ENCODE results near the gene ANKH. TPM values are rescaled to one million over a fixed set of nuclear protein-coding genes. Genes with fewer than 3 reads are reported as not detected.
"Not testable (repeated sequence)": the region's sequence is repeated elsewhere in the genome, so short reads cannot be mapped to it uniquely, and the experiment has no call there.

Gene ANKH
- total RNA-seq, 2 donors from 2014 or later: 93.8 to 94.1 TPM

DNA sequence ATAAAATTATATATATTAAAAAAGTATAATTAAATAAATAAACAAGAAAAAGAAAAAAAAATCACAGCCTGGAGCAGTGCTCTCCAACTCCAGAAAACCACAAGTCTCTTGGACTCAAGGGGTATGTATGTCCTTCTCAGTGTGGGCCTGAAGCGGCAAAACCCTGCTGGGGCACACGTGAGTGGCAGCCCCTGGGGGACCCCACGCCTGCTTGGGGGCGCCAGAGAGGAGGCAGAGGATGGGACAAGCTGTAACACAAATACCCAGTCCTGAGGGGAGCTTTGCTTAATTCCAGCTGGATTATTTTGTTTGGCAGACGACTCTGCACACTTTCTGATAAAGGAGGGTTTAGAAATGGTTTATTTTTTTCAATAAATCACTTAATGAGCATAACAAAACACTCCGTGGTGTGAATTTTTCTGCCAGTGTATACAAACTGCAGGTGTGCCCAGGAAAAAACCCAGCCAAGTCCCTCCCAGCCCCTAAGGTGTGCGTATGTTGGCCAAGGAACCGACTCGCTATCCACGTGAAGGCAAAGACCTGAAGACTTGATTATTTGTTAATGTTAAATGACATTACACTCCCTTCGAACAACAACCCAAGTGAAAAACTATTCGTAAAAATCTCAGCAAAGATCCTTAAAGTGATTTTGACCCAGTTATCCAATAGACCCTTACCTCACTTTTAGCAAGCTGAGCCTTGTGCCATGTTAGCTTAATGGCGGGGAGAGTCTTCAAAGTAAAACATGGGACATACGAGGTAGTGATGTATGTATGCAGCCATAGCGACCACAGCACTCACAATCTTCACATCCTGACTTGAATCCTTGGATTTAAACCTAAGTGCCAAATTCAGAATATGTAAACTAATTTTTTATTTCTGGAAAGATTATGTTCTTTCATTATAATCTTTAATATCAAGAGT lies 32.9 kb downstream of the ANKH start:
- intact Hi-C loops (cut with DNase I): no loop called here
- no peak for DNase-seq (ENCODE audit: low spot score)

DNA sequence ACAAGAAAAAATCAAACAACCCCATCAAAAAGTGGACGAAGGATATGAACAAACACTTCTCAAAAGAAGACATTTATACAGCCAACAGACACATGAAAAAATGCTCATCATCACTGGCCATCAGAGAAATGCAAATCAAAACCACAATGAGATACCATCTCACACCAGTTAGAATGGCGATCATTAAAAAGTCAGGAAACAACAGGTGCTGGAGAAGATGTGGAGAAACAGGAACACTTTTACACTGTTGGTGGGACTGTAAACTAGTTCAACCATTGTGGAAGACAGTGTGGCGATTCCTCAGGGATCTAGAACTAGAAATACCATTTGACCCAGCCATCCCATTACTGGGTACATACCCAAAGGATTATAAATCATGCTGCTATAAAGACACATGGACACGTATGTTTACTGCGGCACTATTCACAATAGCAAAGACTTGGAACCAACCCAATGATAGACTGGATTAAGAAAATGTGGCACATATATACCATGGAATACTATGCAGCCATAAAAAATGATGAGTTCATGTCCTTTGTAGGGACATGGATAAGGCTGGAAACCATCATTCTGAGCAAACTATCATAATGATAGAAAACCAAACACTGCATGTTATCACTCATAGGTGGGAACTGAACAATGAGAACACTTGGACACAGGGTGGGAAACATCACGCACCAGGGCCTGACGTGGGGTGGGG lies 34.0 kb downstream of the ANKH start:
- intact Hi-C loops (cut with DNase I); DNase-seq (ENCODE audit: low spot score): not testable (repeated sequence)

DNA sequence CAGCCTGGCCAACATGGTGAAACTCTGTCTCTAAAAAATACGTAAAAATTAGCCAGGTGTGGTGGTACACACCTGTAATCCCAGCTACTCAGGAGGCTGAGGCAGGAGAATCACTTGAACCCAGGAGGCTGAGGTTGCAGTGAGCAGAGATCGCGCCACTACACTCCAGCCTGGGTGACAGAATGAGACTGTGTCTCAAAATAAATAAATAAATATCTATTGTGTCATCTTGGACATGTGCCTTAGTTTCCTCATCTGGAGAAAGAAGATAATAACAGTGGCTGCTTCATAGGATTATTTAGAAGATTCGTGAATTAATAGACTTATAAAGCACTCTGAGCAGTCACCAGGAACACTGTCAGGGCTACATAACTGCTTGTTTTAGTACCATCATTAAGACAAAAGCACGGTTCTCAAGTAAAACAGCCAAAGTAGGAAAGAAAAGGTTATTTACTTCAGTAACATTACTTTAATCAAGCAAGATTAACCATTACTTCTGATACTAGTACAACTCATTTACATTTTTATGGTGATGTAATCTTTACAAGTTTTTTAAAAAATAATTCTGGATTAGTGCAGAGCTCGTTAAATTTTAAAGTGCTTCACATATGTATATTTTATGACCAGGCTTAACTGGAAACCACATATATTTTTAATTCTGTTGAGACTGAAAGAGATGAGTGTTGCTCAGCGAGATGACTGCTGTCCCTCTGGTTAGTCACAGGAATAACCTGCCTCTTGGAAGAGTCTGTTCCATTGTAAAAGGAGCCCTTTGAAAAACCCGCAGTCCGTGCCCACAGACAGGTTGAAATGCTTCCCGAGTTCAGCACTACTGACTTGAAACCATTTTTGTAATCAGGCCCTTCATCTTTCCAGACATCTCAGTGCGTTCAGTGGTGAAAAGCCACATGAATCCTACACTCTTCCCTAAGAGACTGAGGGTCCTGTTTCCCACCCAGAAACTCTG lies 36.7 kb downstream of the ANKH start:
- DNase-seq (ENCODE audit: low spot score): no peak
- intact Hi-C loops (cut with DNase I): no loop called here

DNA sequence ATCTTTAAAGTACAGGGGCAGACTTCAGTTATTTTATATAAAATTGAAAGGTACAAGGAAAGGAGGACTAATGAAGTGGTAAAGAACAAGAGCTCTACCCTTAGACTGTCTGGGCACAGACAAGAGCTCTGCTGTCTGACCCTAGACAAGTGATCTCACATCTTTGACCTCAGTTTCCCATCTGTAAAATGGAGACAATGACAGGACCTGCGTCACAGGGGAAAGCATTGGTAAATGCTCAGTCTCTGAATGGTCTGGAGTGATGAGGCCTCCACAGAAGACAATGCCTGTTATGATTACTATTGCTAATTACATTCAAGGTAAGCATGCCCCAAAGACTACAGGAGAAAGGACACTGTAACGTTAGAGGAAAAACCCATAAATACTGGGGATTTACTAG lies 37.5 kb downstream of the ANKH start:
- DNase-seq (ENCODE audit: low spot score): no peak
- intact Hi-C loops (cut with DNase I): no loop called here

DNA sequence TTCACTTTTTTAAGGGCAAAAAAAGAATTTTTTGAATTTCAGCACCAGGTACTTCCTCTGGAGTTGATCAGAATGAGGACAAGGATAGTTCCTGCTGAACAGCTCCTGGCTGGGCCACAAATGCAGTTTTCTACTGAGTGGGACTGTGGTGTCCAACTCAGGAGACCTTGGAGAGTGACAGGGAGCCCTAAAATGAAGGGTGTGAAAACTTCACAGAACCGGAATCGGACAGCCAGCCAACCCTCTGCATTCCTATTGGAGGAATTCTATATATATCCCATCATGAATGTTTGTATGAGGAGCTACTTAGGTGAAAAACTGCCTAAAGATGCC lies 40.6 kb downstream of the ANKH start:
- no peak for DNase-seq (ENCODE audit: low spot score)
- intact Hi-C loops (cut with DNase I): no loop called here

DNA sequence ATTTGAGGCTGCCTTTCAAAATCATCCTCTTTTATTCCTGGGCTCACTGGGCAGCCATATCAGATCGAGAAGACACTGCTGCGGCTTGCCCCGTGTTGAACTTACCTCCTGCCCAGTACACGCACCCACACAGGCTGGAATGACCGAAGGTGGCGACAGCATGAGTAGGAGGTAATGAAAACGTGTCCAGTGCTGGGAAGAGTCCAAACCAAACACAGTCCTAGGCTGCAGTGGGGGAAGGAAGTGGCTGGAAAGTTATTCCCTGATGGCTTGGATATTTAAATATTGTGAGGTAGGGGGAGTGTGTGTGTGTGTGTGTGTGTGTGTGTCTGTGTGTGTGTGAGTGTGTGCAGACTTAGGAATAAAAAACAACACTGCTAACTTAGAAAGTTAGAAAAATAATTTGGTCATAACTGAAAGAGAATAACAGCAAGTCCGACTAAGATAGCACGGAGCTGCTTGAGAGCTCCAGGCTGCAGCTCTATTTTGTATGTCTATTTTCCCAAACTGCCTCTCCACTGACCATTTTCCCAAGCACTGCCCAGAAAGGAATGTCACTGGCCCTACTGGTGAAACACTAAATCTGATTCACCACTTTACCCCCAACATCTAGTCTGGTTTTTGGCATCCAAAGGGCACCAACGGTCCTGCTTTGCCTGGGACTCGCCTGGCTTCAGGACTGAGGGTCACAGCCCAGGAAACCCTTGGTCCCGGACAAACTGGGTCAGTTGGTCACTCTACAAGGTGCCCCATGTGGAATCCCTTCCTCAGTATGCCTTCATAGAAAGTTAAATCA lies 41.2 kb downstream of the ANKH start:
- intact Hi-C loops (cut with DNase I): no loop called here
- no peak for DNase-seq (ENCODE audit: low spot score)

DNA sequence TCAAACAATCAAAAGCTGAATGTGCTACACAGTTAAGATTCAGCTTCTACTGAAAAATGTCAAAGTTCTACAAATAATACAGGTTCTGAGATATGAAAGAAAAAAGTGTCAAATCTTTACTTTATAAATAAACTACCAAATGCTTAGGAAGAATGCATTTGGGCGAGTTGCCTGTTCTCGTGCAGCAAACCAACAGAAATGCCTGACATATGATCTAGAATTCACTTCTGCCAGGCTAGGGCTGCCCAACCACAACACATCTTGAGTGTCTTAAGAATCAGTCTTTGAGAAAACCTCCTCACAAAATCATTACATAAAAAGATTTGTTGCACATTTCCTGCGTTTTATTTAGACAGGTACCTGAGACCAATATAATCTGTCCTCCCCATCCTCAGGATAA lies 42.2 kb downstream of the ANKH start:
- DNase-seq (ENCODE audit: low spot score): no peak

DNA sequence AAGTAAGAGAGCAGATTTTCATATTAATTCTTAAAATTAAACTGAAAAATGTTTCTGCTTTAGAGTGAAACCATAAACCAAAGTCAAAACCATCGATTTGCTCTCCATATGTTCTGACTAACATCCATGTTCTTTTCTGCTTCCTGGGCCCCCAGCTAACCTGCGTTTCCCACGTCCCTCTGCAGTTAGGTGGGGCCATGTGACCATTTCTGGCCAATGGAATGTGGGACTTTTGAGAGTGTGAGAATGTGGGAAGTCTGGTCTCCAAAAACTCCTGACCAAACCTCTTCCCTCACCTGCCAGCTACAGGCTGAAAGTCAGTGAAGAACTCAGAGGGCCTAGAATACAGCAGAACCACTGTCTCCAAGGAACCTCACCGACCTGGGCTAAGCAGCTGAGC lies 44.9 kb downstream of the ANKH start:
- intact Hi-C loops (cut with DNase I): no loop called here
- no peak for DNase-seq (ENCODE audit: low spot score)

More for the DNA sequence above, 42.2 kb downstream of the ANKH start:
- intact Hi-C loops (cut with DNase I): no loop called here

DNA sequence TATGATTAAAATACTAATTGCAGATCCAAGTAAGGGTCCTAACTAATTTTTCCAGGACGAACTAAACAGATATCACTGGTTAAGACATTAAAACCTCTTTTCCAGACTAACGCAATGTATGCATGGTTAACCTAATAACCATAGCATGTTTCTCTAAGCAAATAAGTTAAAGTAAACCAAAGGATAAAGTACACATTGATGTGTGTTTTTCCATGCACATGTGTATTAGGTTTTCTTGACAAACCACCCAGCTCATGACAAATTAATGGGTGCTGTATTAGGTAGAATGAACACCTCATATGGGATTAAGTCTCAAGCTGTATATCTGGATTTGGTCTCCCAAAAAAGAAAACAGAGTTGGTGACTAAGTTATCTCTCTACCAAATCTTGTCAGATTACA lies 45.6 kb downstream of the ANKH start:
- DNase-seq (ENCODE audit: low spot score): no peak
- intact Hi-C loops (cut with DNase I): no loop called here

DNA sequence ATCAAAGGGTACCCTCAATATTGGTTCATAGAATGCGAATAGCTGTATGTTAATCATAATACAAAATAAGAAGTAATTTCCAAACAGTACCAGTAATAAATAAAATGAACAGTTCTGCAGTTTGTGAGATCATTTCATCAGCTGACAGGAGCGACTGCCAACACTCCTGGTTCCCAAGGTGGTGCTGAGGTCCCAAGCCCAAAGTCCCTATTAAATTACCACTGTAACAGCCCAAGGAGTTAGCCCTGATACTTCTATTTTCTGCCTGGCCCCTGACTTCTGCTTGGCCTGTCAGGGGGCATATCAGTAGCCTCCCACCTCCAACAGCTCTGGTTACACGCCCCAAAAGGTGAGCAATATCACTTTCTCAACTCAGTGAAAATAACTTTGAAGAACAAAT lies 47.1 kb downstream of the ANKH start:
- no peak for DNase-seq (ENCODE audit: low spot score)
- intact Hi-C loops (cut with DNase I): no loop called here

DNA sequence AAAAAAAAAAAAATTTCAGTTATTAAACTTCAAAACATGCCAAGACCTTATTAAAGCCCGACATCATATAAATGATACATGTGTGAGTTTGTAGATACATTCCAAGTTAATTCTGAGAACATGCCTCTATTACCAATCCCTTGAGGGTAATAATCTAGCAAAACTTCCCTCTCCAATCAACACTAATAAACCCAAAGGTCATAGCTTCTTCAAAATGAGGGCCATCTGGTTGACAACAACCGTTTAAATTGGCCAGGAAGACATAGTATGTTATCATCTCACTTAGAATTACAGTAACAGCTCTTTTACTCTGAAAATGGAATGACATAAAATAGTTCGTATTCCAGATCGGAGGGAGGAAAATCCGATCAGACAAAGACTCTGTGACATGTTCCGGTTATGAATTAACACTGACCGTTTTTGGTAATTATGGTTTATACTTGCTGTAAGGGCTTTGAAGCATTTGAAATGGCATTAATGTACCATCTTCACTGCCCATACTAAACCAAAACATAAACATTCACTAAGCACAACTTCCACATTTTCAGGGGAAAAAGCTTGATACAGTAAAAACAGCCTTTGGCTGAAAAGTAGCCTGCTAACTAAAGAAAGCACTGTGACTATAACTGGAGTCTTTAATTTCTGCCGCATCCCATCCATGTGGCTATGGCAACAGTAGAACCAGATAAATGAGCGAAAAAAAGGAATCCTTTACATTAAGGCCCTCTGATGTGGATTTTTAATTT lies 50.3 kb downstream of the ANKH start:
- DNase-seq (ENCODE audit: low spot score): no peak
- intact Hi-C loops (cut with DNase I): no loop called here

DNA sequence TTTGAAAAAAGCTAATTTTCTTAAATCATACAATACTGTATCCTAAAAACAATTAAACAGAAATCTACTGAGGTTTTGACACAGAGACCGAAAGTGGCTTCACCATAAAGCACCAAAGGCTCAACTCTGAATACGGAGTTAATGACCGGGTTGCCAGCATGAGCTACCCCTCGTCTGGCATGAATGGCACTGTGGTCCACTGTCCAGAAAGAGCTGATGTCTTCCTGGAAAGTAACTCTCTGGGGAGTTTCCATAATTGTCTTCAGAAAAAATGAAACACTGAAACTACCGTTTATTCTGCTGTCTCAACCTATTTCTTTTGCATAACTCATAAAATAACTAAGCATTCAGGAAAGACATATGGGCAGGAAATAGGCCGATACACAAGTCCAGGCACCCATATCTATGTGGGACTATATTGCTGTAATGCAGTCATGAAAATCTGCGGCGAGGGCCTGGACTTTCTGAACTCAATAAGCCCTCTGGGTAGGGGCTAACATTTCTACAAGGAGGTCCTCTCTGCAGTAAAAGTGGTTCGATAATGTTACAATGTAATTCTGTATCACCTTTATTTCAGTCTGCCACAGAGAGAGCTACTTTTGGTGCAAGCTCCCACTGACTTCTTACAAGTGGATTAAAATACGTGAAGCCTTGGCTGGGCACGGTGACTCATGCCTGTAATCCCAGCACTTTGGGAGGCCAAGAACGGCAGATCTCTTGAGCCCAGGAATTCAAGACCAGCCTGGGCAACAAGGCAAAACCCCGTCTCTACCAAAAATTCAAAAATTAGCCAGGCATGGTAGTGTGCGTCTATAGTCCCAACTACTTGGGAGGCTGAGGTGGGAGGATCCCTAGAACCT lies 52.4 kb downstream of the ANKH start:
- intact Hi-C loops (cut with DNase I): no loop called here
- no peak for DNase-seq (ENCODE audit: low spot score)

DNA sequence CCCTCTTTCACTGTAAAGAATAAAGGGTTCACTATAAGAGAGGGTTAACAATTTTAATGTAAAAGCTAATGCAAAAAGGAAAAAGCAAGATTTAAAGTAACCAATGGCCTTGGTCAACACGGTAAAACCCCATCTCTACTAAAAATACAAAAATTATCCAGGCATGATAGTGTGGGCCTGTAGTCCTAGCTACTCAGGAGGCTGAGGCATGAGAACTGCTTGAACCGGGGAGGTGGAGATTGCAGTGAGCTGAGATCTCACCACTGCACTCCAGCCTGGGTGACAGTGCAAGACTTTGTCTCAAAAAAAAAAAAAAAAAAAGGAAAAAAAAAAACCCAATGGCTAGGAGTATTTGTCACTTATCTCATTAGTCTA lies 53.8 kb downstream of the ANKH start:
- DNase-seq (ENCODE audit: low spot score); intact Hi-C loops (cut with DNase I): not testable (repeated sequence)

DNA sequence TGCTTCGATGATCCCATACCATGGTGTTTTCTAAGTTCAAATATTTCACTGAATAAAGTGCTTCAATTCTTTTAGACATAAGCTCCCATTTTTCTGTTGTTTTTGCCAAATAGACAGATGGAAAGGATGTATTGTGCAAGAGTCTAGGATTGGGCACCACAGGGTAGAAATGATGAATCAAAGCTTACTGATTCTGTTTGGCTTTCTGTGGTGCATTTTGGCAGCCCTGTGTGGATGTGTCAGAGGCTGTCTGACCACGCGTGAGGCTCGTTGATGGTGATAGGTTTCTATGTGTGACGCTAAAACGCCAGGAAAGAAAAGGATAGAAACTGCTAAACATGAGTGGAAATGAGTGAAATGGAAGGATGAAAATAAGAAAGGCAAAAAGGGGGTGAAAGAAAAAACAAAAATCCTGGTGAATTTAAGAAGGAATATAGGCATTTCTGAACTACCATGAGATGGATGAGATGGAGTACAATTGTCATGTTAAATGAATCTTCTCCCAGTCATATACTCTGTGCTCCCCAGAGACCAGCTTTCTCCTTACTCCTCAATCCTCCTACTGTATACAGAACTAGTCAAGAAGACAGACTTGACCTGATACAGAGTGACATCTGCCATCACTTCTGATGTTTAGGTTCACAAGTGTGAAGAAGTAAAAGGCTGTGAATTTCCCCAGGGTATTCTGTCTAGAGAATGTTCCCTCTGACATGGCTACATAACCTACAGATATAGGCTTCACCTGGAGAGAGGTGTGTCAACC lies 54.4 kb downstream of the ANKH start:
- intact Hi-C loops (cut with DNase I): no loop called here

DNA sequence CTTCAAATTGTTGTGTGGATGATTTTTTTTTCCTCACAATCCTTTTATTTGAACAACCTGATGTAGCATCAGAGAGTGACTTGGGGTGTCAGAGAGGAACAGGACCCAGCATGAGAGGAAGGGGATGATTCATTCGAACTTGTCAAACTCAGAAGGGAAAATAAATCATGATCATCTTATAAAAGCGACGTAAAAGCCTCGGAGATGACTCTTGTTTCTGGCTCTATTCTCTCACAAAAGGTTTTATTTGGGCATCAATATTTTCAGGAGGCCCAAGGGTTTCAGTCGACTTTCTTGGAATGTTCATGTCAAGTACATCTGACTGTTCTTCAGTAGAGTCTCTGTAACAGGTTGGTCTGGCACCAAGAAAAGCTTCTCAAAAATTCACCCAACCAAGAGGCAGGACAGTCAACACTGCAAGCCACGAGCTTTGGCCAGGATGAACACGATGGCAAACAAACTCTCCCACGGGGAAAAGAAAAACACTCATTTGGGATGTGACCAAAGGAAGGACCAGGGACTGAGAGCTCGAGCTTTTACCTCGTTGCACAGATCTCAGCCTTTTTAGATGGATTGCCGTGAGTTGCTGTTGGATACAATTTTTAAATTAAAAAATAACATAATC lies 55.1 kb downstream of the ANKH start:
- intact Hi-C loops (cut with DNase I): no loop called here
- DNase-seq (ENCODE audit: low spot score): no peak

More for the DNA sequence above, 54.4 kb downstream of the ANKH start:
- DNase-seq (ENCODE audit: low spot score): peak; percentile 82

DNA sequence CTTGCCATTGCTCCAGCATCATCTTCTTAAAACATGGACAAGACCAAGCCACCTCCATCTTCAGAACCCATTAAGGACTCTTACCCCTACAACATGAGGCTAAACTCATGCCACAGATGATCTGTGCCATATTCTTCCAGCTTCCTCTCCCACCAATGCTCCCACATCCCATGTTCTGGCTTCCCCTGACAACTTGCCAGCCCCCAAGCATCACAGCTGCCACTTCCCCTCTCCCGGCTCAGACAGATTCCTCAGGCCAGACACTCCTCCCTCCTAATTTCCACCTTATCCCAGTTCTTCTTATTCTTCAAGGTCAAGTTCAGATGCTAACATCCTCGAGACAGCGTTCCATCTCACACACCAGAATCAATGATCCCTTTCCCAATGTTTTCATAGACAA lies 57.8 kb downstream of the ANKH start:
- intact Hi-C loops (cut with DNase I): no loop called here
- no peak for DNase-seq (ENCODE audit: low spot score)
